Coronary artery (tissue), 2 donors: Measurements from ENCODE around the gene NTNG2.

Experiments
- DNase-seq: peaks from one replicate; pipeline ENCODE4 v3.0.0-alpha.2; 2017; ENCODE audit warnings: low spot score
- H3K27ac ChIP-seq, 2 donors: fragments of 200-600 bp; sonication (generic); one replicate each; pipeline ENCODE4 v1.5.1; 2016 to 2019
- H3K4me3 ChIP-seq: fragments of 200-600 bp; sonication (generic); 2 replicates; pipeline ENCODE4 v1.5.1; 2016; ENCODE audit warnings: mild to moderate bottlenecking, moderate library complexity
- CTCF ChIP-seq: fragments of 200-600 bp; sonication (generic); IDR thresholded peaks from one replicate; pipeline ENCODE4 v1.5.1; 2019; ENCODE audit warnings: antibody characterized with exemption

The NTNG2 gene

GRCh38 chr9:132236662-132237311 lies 74.9 kb downstream of the NTNG2 start:
- TF ChIP-seq CTCF = peak; percentile 40
- no peak overlapping the region for H3K4me3 ChIP-seq
- no peak for DNase-seq
- no peak overlapping the region for H3K27ac ChIP-seq

GRCh38 chr9:132237481-132237880 lies 75.6 kb downstream of the NTNG2 start:
- no peak overlapping the region for H3K27ac ChIP-seq
- H3K4me3 ChIP-seq = no peak overlapping the region
- TF ChIP-seq CTCF = no peak
- no peak for DNase-seq

- Histone ChIP-seq H3K4me3 (no peak overlapping the region), H3K27ac (no peak overlapping the region)
- no peak for TF ChIP-seq CTCF
- DNase-seq = no peak
Observed at GRCh38 chr9:132238026-132238972, 76.4 kb downstream of the NTNG2 start.

GRCh38 chr9:132238992-132239391 lies 77.1 kb downstream of the NTNG2 start:
- Histone ChIP-seq H3K27ac (no peak overlapping the region), H3K4me3 (no peak overlapping the region)
- DNase-seq = no peak
- no peak for TF ChIP-seq CTCF

- Histone ChIP-seq H3K27ac (no peak overlapping the region), H3K4me3 (no peak overlapping the region)
- no peak for DNase-seq
- TF ChIP-seq CTCF = no peak
Observed at GRCh38 chr9:132239518-132239917, 77.7 kb downstream of the NTNG2 start.

GRCh38 chr9:132239999-132240840 lies 78.4 kb downstream of the NTNG2 start:
- peak overlapping the region; percentile 15 to 65 for H3K27ac ChIP-seq
- peak; percentile 84 for DNase-seq

More at GRCh38 chr9:132239999-132240840, 78.4 kb downstream of the NTNG2 start:
- no peak for TF ChIP-seq CTCF
- peak overlapping the region; percentile 94 for H3K4me3 ChIP-seq
